ENCODE measurements around the gene VAT1. TPM values are rescaled to one million over a fixed set of nuclear protein-coding genes. Genes with fewer than 3 reads are reported as not detected.
"Not testable (repeated sequence)": the region's sequence is repeated elsewhere in the genome, so short reads cannot be mapped to it uniquely, and the experiment has no call there.

The VAT1 gene
- total and polyA plus RNA-seq, 9 donors = 50.4 to 95.3 (median 75.9) TPM

- peaks cover 43% of the 10 kb centered on the region for H3K36me3 ChIP-seq (ENCODE audit: control insufficient read depth, insufficient read depth, low read length)
- H3K4me1 ChIP-seq (ENCODE audit: control insufficient read depth, insufficient read depth, low read length) = no peaks in the 10 kb centered on the region
- H3K9me3 ChIP-seq (replicated peaks; ENCODE audit: control insufficient read depth, low read depth, low read length) = no peaks in the 10 kb centered on the region
- H3K27ac ChIP-seq (ENCODE audit: low read length) = no peak overlapping the region
- no peaks in the 10 kb centered on the region for H3K27me3 ChIP-seq (ENCODE audit: control insufficient read depth, insufficient read depth, low read length)
- WGBS (ENCODE audit: insufficient coverage) = 98% methylated on average over 5 of the region's 6 CpGs
- no peak for DNase-seq
- no peak overlapping the region for H3K4me3 ChIP-seq (ENCODE audit: low read length)
These were observed 30.7 kb downstream of the VAT1 start for GRCh38 chr17:42991471-42991870.

- 67% methylated on average over 2 of the region's 6 CpGs for WGBS (ENCODE audit: insufficient coverage)
- H3K36me3 ChIP-seq (ENCODE audit: control insufficient read depth, insufficient read depth, low read length) = peaks cover 45% of the 10 kb centered on the region
- DNase-seq = no peak
These were observed 32.2 kb downstream of the VAT1 start for GRCh38 chr17:42989726-42990652.

GRCh38 chr17:42989141-42989540, 33.0 kb downstream of the VAT1 start:
- Histone ChIP-seq H3K36me3 (ENCODE audit: control insufficient read depth, insufficient read depth, low read length) (peaks cover 43% of the 10 kb centered on the region), H3K4me3 (ENCODE audit: low read length) (no peak overlapping the region), H3K27ac (ENCODE audit: low read length) (no peak overlapping the region), H3K27me3 (ENCODE audit: control insufficient read depth, insufficient read depth, low read length) (no peaks in the 10 kb centered on the region), H3K9me3 (replicated peaks; ENCODE audit: control insufficient read depth, low read depth, low read length) (no peaks in the 10 kb centered on the region), H3K4me1 (ENCODE audit: control insufficient read depth, insufficient read depth, low read length) (no peaks in the 10 kb centered on the region)
- no peak for DNase-seq
- WGBS (ENCODE audit: insufficient coverage) = 80% methylated on average over 1 of the region's 5 CpGs

More at GRCh38 chr17:42989726-42990652, 32.2 kb downstream of the VAT1 start:
- Histone ChIP-seq H3K4me3 (ENCODE audit: low read length) (no peak overlapping the region), H3K4me1 (ENCODE audit: control insufficient read depth, insufficient read depth, low read length) (no peaks in the 10 kb centered on the region), H3K9me3 (replicated peaks; ENCODE audit: control insufficient read depth, low read depth, low read length) (no peaks in the 10 kb centered on the region), H3K27ac (ENCODE audit: low read length) (no peak overlapping the region), H3K27me3 (ENCODE audit: control insufficient read depth, insufficient read depth, low read length) (no peaks in the 10 kb centered on the region)

- Histone ChIP-seq H3K4me3 (ENCODE audit: low read length) (no peak overlapping the region), H3K4me1 (ENCODE audit: control insufficient read depth, insufficient read depth, low read length) (peaks cover 8% of the 10 kb centered on the region), H3K27ac (ENCODE audit: low read length) (no peak overlapping the region), H3K27me3 (ENCODE audit: control insufficient read depth, insufficient read depth, low read length) (no peaks in the 10 kb centered on the region), H3K9me3 (replicated peaks; ENCODE audit: control insufficient read depth, low read depth, low read length) (no peaks in the 10 kb centered on the region), H3K36me3 (ENCODE audit: control insufficient read depth, insufficient read depth, low read length) (peaks cover 27% of the 10 kb centered on the region)
- no CpG with 5 or more reads among the region's 1 CpG for WGBS (ENCODE audit: insufficient coverage)
- peak; percentile 54 for DNase-seq
These were observed 37.0 kb downstream of the VAT1 start for GRCh38 chr17:42985225-42985624.

GRCh38 chr17:42982266-42982665, 39.9 kb downstream of the VAT1 start:
- Histone ChIP-seq H3K27me3 (ENCODE audit: control insufficient read depth, insufficient read depth, low read length) (no peaks in the 10 kb centered on the region), H3K9me3 (replicated peaks; ENCODE audit: control insufficient read depth, low read depth, low read length) (no peaks in the 10 kb centered on the region), H3K27ac (ENCODE audit: low read length) (no peak overlapping the region), H3K4me1 (ENCODE audit: control insufficient read depth, insufficient read depth, low read length) (peaks cover 16% of the 10 kb centered on the region), H3K36me3 (ENCODE audit: control insufficient read depth, insufficient read depth, low read length) (peaks cover 7% of the 10 kb centered on the region), H3K4me3 (ENCODE audit: low read length) (no peak overlapping the region)
- no peak for DNase-seq

- peak; percentile 42 for DNase-seq
- H3K27ac ChIP-seq (ENCODE audit: low read length) = peak overlapping the region; percentile 84
- H3K9me3 ChIP-seq (replicated peaks; ENCODE audit: control insufficient read depth, low read depth, low read length) = no peaks in the 10 kb centered on the region
- WGBS (ENCODE audit: insufficient coverage) = under 1% methylated on average over 63 of the region's 67 CpGs
- H3K27me3 ChIP-seq (ENCODE audit: control insufficient read depth, insufficient read depth, low read length) = no peaks in the 10 kb centered on the region
- peaks cover 16% of the 10 kb centered on the region for H3K4me1 ChIP-seq (ENCODE audit: control insufficient read depth, insufficient read depth, low read length)
- peak overlapping the region; percentile 77 for H3K4me3 ChIP-seq (ENCODE audit: low read length)
- H3K36me3 ChIP-seq (ENCODE audit: control insufficient read depth, insufficient read depth, low read length) = peaks cover 4% of the 10 kb centered on the region
These were observed 41.3 kb downstream of the VAT1 start for GRCh38 chr17:42980766-42981397.

GRCh38 chr17:42980274-42980765, 41.9 kb downstream of the VAT1 start, which contains the start of gene RUNDC1:
RUNDC1 (plus strand) TSS chr17:42980565; CDS start chr17:42980577, 12 bp downstream.
- H3K9me3 ChIP-seq (replicated peaks; ENCODE audit: control insufficient read depth, low read depth, low read length) = no peaks in the 10 kb centered on the region
- no peaks in the 10 kb centered on the region for H3K27me3 ChIP-seq (ENCODE audit: control insufficient read depth, insufficient read depth, low read length)
- DNase-seq = peak; percentile 92
- H3K27ac ChIP-seq (ENCODE audit: low read length) = peak within 1 kb of the TSS; percentile 84
- peaks cover 2% of the 10 kb centered on the region for H3K36me3 ChIP-seq (ENCODE audit: control insufficient read depth, insufficient read depth, low read length)
- peaks cover 16% of the 10 kb centered on the region for H3K4me1 ChIP-seq (ENCODE audit: control insufficient read depth, insufficient read depth, low read length)
- H3K4me3 ChIP-seq (ENCODE audit: low read length) = peak within 1 kb of the TSS; percentile 77
- WGBS (ENCODE audit: insufficient coverage) = under 1% methylated on average over 39 of the region's 39 CpGs

- no peaks in the 10 kb centered on the region for H3K27me3 ChIP-seq (ENCODE audit: control insufficient read depth, insufficient read depth, low read length)
- 24% methylated on average over 12 of the region's 21 CpGs for WGBS (ENCODE audit: insufficient coverage)
- H3K9me3 ChIP-seq (replicated peaks; ENCODE audit: control insufficient read depth, low read depth, low read length) = no peaks in the 10 kb centered on the region
- peaks cover 16% of the 10 kb centered on the region for H3K4me1 ChIP-seq (ENCODE audit: control insufficient read depth, insufficient read depth, low read length)
- peak within 1 kb of the TSS; percentile 84 for H3K27ac ChIP-seq (ENCODE audit: low read length)
- H3K36me3 ChIP-seq (ENCODE audit: control insufficient read depth, insufficient read depth, low read length) = peaks cover 2% of the 10 kb centered on the region
- DNase-seq = peak; percentile 87
- peak within 1 kb of the TSS; percentile 77 for H3K4me3 ChIP-seq (ENCODE audit: low read length)
These were observed 42.5 kb downstream of the VAT1 start, which contains the start of gene PTGES3L for GRCh38 chr17:42979511-42980273. PTGES3L (minus strand) TSS chr17:42980080; CDS start chr17:42980053, 27 bp downstream.

GRCh38 chr17:42975701-42976100, 46.5 kb downstream of the VAT1 start:
- WGBS (ENCODE audit: insufficient coverage) = 66% methylated on average over 10 of the region's 16 CpGs
- not testable (repeated sequence) for H3K9me3 ChIP-seq (replicated peaks; ENCODE audit: control insufficient read depth, low read depth, low read length); H3K27ac ChIP-seq (ENCODE audit: low read length); H3K27me3 ChIP-seq (ENCODE audit: control insufficient read depth, insufficient read depth, low read length); H3K4me3 ChIP-seq (ENCODE audit: low read length); H3K36me3 ChIP-seq (ENCODE audit: control insufficient read depth, insufficient read depth, low read length); DNase-seq
- H3K4me1 ChIP-seq (ENCODE audit: control insufficient read depth, insufficient read depth, low read length) = peaks cover 10% of the 10 kb centered on the region

Measured in muscle of leg (tissue), 11 donors.